Motor neuron (in vitro differentiated cells): ENCODE results near the gene SLC26A8. TPM values are rescaled to one million over a fixed set of nuclear protein-coding genes. Genes with fewer than 3 reads are reported as not detected.

ENCODE experiments used
- ATAC-seq, 8 experiments: fragments of 200-7000 bp; cut with Tn5 transposase; replicated peaks in 6 of 8; 2 replicates each; pipeline ENCODE4 v1.8.0; 2021; ENCODE audit warnings: mild to moderate bottlenecking in 8 of 8, moderate library complexity in 8 of 8
- H3K27ac ChIP-seq, 2 donors: fragments of 250-450 bp; sonication (Bioruptor Pico); 2 replicates each; pipeline ENCODE4 v1.9.0; 2021; ENCODE audit warnings: antibody characterized with exemption in 2 of 2, mild to moderate bottlenecking in 2 of 2, moderate library complexity in 1 of 2
- H3K4me1 ChIP-seq, 2 donors: fragments of 250-450 bp; sonication (Bioruptor Pico); replicated peaks in 1 of 2; 2 replicates each; pipeline ENCODE4 v1.6.1; 2021; ENCODE audit warnings: antibody characterized with exemption in 2 of 2, mild to moderate bottlenecking in 2 of 2, moderate library complexity in 1 of 2
- H3K4me3 ChIP-seq, 5 donors: fragments of 250-450 bp; sonication (Bioruptor Pico); 2 replicates each; pipeline ENCODE4 v1.9.0; 2021; ENCODE audit warnings: antibody characterized with exemption in 5 of 5, mild to moderate bottlenecking in 5 of 5, moderate library complexity in 4 of 5
- WGBS, 10 experiments: fragments of 450-650 bp; shearing (Covaris generic); methylation state at CpG; one replicate each; pipeline ENCODE4 v1.0.0; 2022; 5-methylcytosine and 5-hydroxymethylcytosine counted together
- in situ Hi-C, 9 experiments: fragments of 400-800 bp; cut with MboI; loops; one replicate each; pipeline ENCODE4 v1.15.0; 2021; ENCODE audit warnings: low sequenced_read_pairs in 9 of 9, low pct_unique_long_range_greater_than_20kb in 2 of 9; ENCODE audit not compliant: unreplicated experiment in 9 of 9
- total RNA-seq, 8 experiments: library from RNA; unstranded; fragments of 300-600 nt; gene quantifications; 2 replicates each; pipeline versions ENCODE4 v1.2.3 to v1.2.4, GENCODE V29; 2022

The SLC26A8 gene
- total RNA-seq, 8 experiments from 2014 or later, result 0.05 to 0.61 (median 0.22) TPM; not detected in 1

DNA sequence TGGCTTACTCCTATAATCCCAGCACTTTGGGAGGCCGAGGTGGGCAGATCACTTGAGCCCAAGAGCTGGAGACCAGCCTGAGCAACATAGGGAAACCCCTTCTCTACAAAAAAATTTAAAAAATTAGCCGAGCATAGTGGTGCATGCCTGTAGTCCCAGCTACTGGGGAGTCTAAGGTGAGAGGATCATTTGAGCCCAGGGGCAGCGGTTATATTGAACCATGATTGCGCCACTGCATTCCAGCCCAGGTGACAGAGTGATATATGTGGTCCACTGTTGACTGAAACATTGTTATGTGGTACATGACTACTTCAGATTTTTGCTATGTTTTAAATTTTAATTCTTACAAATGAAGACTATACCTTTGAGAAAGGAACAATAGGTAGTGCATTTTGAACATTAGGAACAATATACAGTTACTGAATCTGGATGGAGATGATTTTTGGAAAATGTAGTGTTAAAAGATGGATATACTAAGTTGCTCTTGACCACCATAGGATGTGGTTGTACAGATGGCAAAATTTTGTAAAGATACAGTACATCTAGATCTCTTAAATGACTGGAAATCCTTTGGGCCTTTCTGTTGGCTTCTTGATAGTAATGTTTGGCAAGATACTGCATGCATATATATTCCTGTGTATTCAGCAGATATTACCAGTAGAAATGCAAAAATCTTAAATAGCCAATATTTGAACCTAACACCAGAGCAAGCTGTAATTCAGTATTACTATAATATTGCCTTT, 39.0 kb upstream of the SLC26A8 start:
- H3K4me1 ChIP-seq, result no peaks in the 10 kb centered on the region
- H3K4me3 ChIP-seq, result no peak overlapping the region
- no peak overlapping the region for H3K27ac ChIP-seq
- WGBS, 10 experiments, result 83 to 100% (median 100%) methylated on average over 1 to 4 of the region's 4 CpGs; no CpG with 5 or more reads in 2 of the 10 experiments
- in situ Hi-C loops, result no loop called here
- ATAC-seq, result no peak

DNA sequence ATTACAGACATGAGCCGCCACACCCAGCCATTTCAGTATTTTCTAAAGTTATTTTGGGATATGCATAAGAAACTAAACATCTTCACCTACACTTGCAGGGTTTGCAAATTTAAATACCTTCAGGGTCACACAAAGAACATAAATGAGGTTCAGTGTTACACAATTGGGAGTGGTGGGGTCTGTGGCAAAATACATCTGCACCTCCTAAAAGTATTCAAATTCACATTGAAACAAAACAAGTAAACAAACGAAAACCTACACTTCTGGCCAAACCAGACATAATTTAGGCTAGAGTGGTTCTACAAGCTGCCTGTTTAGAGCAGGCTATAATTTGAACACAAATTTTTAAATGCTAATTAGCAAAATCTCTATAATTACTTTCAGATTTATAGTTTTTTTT, 37.8 kb upstream of the SLC26A8 start:
- no peak for ATAC-seq
- Histone ChIP-seq H3K4me1 (no peaks in the 10 kb centered on the region), H3K27ac (no peak overlapping the region), H3K4me3 (no peak overlapping the region)
- in situ Hi-C loops, result no loop called here
- 25 to 100% (median 86%) methylated on average over 1 to 2 of the region's 2 CpGs; no CpG with 5 or more reads in 1 of the 10 experiments for WGBS, 10 experiments

DNA sequence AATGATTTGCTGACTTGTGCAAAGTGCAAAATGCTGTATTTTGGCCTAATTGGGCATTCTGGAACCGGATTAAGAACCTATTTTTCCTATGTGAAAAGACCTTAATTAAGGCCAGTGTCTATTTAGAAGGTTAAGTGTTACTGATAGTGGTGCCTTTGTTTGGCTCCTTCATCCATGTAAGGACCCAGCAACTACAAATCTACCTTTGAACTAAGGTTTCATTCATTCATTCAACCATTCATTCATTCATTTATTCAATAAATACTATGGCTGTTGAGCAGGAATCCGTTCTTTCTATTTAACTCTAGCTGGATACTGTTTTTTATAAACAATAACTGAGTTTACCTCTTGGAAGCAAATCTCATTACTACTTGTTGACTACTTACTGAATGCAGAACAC, 36.8 kb upstream of the SLC26A8 start:
- 33 to 100% (median 54%) methylated on average over 1 to 2 of the region's 2 CpGs for WGBS, 10 experiments
- no peak overlapping the region for H3K4me3 ChIP-seq
- no peak for ATAC-seq

DNA sequence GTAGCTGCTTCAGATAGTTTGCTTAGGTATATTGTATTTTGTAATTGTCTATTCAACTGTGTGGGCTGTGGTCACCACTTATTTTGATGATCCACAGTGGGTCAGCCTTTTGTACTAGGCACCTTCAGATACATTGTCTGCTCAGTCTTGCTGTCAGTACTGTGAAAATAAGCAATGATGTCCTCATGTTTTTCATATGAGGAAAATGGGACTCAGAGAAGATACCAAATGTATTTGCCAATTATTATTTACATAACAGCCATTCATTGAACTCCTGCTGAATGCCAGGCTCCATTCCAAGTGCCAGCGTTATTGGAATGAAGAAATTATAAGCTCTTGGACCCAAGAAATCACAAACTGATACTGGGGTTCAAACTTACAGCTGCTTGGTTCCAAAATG, 31.7 kb upstream of the SLC26A8 start:
- in situ Hi-C loops, result no loop called here
- H3K4me1 ChIP-seq, result no peaks in the 10 kb centered on the region
- no peak overlapping the region for H3K27ac ChIP-seq
- no peak overlapping the region for H3K4me3 ChIP-seq
- no peak for ATAC-seq
- WGBS, 10 experiments, result 14 to 100% (median 67%) methylated on average over 1 of the region's 1 CpG; no CpG with 5 or more reads in 5 of the 10 experiments

More for the DNA sequence above, 36.8 kb upstream of the SLC26A8 start:
- no peak overlapping the region for H3K27ac ChIP-seq
- H3K4me1 ChIP-seq, result no peaks in the 10 kb centered on the region
- in situ Hi-C loops, result no loop called here

DNA sequence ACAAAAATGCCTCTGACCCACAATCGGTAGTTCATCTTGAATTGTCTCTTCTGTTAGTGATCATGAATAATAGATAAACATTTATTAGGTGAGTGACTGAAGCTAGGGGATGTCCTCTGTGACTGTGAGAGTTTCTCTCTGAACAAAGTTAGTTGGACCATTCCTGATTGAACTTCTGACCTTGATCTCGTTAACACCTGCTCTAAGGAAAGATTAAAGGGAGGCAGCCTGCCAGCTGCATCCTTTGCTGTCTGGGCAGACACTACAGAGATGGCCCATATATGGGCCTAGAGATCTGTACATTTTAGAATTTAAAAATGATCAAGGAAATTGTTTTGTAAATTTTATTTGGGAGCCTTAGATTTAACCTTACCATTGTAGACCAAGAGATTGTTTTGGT, 30.5 kb upstream of the SLC26A8 start:
- Histone ChIP-seq H3K4me3 (no peak overlapping the region), H3K27ac (no peak overlapping the region), H3K4me1 (no peaks in the 10 kb centered on the region)
- ATAC-seq, result no peak
- 49 to 100% (median 59%) methylated on average over 1 to 2 of the region's 2 CpGs; no CpG with 5 or more reads in 1 of the 10 experiments for WGBS, 10 experiments
- in situ Hi-C loops, result no loop called here

DNA sequence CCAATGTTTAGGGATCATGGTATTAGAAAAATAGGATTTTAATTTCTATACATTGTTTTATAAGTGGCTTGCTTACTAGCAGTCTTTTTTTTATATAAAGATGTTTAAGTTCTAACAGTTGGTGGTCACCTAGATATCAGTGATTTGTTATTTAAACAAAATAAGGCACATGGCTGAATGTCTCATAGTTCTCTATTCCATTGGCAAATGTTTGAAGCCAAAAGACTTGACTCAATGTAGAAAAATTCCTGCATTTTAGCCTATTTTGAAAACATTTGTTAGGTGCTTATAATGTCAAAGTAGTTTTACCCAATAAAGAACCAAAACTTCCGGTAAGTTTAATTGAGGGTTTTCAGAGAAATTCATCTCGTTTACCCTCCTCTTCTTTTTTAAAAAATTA, 30.0 kb upstream of the SLC26A8 start:
- Histone ChIP-seq H3K4me3 (no peak overlapping the region), H3K4me1 (no peaks in the 10 kb centered on the region), H3K27ac (no peak overlapping the region)
- no peak for ATAC-seq
- in situ Hi-C loops, result no loop called here
- WGBS, 10 experiments, result 50 to 100% (median 86%) methylated on average over 1 to 2 of the region's 2 CpGs; no CpG with 5 or more reads in 1 of the 10 experiments

DNA sequence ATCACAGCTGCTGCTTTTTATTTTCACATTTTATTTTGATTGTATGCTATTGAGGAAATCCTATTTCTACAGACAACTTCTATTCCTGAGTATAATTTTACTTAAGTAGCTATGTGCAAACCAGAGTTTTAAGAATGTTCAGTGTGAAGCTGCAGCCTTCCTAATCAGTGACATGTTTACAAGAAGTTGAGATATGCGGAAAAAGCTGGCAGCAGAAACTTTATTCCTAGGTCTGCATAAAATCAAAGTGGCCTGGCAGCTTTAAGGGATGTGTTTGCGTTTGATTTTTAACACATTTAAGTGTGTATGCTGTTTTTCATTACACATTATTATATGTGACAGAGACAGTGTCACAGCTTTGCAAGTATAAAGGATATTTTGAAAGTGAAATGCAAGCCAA, 29.4 kb upstream of the SLC26A8 start:
- no peak for ATAC-seq
- Histone ChIP-seq H3K27ac (no peak overlapping the region), H3K4me3 (no peak overlapping the region), H3K4me1 (no peaks in the 10 kb centered on the region)
- in situ Hi-C loops, result no loop called here
- WGBS, 10 experiments, result 39 to 100% (median 92%) methylated on average over 1 to 2 of the region's 2 CpGs; no CpG with 5 or more reads in 1 of the 10 experiments

DNA sequence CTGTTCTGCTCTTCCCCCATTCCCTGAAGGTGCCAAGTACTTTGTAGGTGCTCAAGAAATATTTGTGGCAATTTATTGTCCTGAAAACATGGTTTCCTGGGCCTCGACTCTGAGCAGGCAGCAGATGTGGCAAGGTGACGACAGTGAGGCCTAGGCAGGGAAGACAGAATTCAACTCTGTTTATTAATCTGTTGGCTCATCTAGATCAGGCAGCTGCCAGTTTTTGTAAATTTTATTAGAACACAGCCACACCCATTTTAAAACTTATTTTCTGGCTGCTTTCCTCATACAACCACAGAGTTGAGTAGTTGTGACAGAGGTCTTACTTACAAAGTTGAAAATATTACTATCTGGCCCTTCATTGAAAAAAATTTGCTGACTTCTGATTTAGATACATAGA, 27.7 kb upstream of the SLC26A8 start:
- no peak overlapping the region for H3K27ac ChIP-seq
- no peaks in the 10 kb centered on the region for H3K4me1 ChIP-seq
- 20 to 100% (median 90%) methylated on average over 1 to 2 of the region's 2 CpGs; no CpG with 5 or more reads in 2 of the 10 experiments for WGBS, 10 experiments
- in situ Hi-C loops, result no loop called here
- H3K4me3 ChIP-seq, result no peak overlapping the region
- peak in 3 of 8 experiments; percentile 49 to 88 (median 88) for ATAC-seq

DNA sequence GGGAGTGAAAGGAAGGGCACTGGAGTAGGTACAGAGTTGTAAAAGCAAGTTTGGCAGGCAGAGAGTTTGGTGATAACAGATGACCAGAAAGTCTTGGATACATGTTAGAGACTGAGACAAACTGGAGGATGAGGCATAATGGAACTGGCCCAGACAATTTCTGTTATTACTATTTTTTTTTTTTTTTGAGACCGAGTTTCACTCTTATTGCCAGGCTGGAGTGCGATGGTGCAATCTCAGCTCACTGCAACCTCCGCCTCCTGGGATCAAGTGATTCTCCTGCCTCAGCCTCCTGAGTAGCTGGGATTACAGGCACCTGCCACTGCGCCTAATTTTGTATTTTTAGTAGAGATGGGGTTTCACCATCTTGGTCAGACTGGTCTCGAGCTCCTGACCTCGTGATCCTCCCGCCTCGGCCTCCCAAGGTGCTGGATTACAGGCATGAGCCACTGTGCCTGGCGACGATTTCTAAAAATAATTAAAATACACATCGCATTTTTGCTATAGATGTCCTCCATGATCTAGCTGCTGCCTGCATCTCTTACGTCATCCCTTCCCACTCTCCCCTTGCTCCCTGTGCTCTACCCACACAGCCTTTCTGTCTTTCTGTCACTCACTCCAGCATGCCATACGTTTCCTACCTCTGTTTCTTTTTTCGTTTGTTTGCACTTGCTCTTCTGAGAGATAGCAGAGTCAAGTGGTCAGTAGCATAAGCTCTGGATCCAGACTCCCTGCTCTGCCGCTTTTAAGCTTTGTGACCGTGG, 26.7 kb upstream of the SLC26A8 start:
- Histone ChIP-seq H3K27ac (no peak overlapping the region), H3K4me1 (no peaks in the 10 kb centered on the region), H3K4me3 (no peak overlapping the region)
- WGBS, 10 experiments, result 69 to 93% (median 88%) methylated on average over 3 to 16 of the region's 16 CpGs; no CpG with 5 or more reads in 2 of the 10 experiments
- no peak for ATAC-seq
- in situ Hi-C loops, result no loop called here

DNA sequence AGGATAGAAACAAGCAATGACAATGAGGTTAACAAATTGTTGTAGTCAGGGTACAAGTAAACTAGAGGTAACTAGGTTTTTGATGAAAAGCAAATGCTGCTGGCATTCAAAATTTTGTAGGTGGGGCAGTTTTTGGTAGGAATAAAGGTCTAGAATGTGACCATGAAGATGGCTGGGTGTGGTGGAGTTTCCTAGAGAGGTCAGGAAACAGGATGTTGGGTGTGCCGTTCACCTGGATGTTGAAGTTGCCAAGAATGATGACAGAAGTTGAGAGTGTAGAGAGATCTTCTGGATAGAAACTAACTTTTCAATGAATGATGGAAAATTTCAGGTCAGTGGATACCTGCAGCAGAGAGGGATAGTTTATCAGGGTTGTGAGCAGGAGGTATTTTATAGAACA, 25.9 kb upstream of the SLC26A8 start:
- in situ Hi-C loops, result no loop called here
- no peak for ATAC-seq
- Histone ChIP-seq H3K4me3 (no peak overlapping the region), H3K27ac (no peak overlapping the region), H3K4me1 (no peaks in the 10 kb centered on the region)
- 71 to 100% (median 100%) methylated on average over 1 of the region's 1 CpG; no CpG with 5 or more reads in 2 of the 10 experiments for WGBS, 10 experiments

DNA sequence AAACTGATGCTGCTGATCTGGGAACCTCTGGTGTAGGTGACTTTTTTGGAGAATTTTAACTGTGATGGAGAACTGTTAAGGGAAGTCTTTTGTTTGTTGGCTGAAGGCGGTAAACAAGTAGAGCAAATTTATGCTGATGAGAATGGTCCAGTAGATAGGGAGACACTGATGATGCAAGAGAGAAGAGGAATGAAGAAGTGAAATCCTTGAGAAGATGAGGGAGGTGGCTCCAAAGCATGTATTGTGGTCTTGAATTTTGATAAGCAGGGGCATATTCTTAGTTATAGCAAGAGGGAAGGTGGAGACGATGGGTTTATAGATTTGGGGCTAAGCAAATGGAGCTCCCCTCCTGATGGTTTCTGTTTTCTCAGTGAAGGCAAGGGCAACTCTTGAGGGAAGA, 25.1 kb upstream of the SLC26A8 start:
- H3K4me3 ChIP-seq, result no peak overlapping the region
- no peak overlapping the region for H3K27ac ChIP-seq
- in situ Hi-C loops, result no loop called here
- ATAC-seq, result no peak
- no peaks in the 10 kb centered on the region for H3K4me1 ChIP-seq
- WGBS, 10 experiments, result 92 to 100% (median 100%) methylated on average over 1 to 2 of the region's 2 CpGs; no CpG with 5 or more reads in 3 of the 10 experiments

DNA sequence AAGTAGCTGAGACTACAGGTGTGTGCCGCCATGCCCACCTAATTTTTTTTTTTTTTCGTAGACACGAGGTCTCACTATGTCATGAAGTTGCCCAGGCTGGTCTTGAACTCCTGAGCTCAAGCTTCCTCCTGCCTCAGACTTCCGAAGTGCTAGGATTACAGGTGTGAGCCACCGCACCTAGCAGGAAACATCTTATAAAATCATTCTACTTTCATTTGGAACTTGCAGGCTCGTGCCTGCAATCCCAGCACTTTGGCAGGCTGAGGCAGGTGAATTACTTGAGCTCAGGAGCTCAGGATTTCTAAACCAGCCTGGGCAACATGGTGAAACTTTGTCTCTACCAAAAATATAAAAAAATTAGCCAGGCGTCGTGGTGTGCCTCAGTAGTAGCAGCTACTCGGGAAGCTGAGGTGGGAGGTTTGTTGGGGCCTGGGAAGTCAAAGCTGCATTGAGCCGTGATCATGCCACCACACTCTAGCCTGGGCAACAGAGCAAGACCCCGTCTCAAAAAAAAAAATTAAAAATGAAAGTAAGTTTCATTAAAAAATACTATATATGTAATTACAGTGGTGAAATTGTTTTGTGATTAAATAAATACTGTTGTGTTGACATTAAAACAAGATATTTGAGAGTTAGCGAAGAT, 18.3 kb upstream of the SLC26A8 start:
- no peak overlapping the region for H3K27ac ChIP-seq
- WGBS, 10 experiments, result 91 to 100% (median 100%) methylated on average over 1 to 10 of the region's 12 CpGs
- no peak for ATAC-seq
- no peaks in the 10 kb centered on the region for H3K4me1 ChIP-seq
- H3K4me3 ChIP-seq, result no peak overlapping the region
- in situ Hi-C loops, result no loop called here

DNA sequence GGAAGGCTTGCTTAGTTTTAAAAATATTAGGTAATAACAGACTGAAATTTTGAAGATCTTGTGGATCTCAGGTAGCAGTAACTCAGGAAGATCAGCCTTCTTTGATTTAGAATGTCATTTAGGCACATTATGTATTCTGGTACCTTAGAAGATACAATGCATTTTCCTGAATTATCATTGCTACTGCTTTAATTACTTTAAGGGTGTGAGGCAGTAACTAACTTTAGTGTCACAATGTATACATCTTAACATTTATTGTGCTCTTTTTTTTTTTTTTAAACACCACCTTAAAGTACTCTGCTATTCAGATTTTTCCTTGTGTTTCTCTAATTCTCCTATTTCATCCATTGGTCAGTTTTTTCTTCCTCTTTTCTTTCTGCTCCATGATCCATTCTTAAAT, 16.5 kb upstream of the SLC26A8 start:
- no peak overlapping the region for H3K27ac ChIP-seq
- no peaks in the 10 kb centered on the region for H3K4me1 ChIP-seq
- no peak overlapping the region for H3K4me3 ChIP-seq
- ATAC-seq, result no peak
- in situ Hi-C loops, result no loop called here
